ENCODE measurements around the gene MXD3.

The MXD3 gene

DNA sequence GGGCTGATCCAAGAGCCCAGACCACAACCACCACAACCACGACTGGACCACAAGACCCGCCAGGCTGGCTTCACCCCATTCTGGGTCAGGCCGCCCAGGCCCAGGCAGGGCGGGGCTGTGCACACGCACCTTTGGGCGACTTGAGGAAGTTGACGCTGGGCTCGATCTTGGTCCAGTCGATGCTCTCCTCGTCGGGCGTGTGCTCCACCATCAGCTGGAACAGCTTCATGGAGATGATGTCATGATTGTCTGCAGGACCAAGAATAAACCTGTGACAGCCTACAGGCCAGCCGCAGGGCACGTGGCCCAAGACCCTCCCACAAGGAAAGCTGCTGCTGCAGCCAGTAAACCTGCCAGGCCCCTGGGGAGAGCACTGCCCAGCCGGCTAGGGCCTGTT lies 22.5 kb upstream of the MXD3 start:
- no peak for ATAC-seq
- peak overlapping the region; percentile 82 for H3K27ac Mint-ChIP-seq
- no peak for DNase-seq (ENCODE audit: low spot score in 2 of 2)
- no peak overlapping the region for H3K4me3 Mint-ChIP-seq
- peaks cover 83% of the 10 kb centered on the region for H3K36me3 Mint-ChIP-seq
- H3K9me3 Mint-ChIP-seq = no peaks in the 10 kb centered on the region
- H3K4me1 Mint-ChIP-seq = peaks cover 50% of the 10 kb centered on the region

DNA sequence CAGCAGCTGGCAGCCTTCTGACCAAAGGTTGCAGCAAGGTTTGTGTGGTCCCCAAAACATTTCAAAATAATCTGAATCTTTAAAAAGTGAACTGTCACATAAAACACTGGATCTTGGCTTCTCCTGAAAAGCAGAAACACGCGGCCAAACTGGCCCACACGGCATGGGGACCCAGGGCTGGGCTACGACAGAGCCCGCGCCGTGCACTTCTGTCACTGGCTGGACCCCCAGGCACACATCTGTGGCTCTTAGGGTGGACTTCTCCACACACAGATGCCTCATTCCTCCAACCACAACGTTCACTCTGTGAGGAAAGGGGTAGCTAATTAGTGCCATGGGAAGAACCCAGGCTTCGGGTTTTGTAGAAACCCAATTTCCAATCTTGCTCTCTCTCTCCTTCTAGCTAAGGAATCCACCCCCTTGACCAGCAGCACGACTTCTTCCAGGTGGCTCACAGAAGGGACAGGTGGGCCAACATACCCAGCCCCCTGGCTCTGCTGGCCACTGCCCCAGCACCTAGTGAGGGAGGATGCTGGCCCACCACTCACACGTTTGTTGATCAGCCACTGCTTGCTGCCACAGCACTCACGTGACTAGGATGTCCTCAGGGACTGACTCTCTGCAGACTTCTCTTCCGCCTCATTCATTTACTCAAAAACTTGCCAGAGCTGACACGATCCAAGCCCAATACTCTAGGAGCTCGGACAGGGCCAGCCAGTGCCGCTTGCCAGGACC lies 21.9 kb upstream of the MXD3 start:
- H3K36me3 Mint-ChIP-seq = peaks cover 83% of the 10 kb centered on the region
- H3K27ac Mint-ChIP-seq = peak overlapping the region; percentile 82
- no peak overlapping the region for H3K4me3 Mint-ChIP-seq
- peaks cover 47% of the 10 kb centered on the region for H3K4me1 Mint-ChIP-seq
- no peaks in the 10 kb centered on the region for H3K9me3 Mint-ChIP-seq
- DNase-seq (ENCODE audit: low spot score in 2 of 2) (no peak), ATAC-seq (no peak)

DNA sequence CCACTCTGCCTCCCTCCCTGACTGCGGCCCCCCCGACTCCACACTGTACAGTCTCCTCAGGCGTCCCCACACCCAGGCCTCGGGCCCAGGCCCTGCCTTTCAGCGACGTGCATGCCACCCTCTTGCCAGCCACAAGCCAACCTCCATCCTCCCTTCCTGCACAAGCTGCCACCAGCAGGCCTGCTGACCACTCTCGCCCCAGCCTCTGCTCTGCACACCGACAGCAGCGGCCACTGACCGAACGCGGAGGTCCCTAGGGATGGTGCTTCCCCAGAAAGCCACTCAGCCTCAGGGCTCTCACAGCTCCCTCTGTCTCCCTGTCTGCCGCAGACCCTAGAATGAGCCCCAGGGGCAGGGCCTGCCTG lies 21.2 kb upstream of the MXD3 start:
- DNase-seq (ENCODE audit: low spot score in 2 of 2) (no peak), ATAC-seq (no peak)
- Mint-ChIP-seq H3K4me1 (peaks cover 53% of the 10 kb centered on the region), H3K27ac (peak overlapping the region; percentile 82), H3K9me3 (no peaks in the 10 kb centered on the region), H3K4me3 (no peak overlapping the region), H3K36me3 (peaks cover 87% of the 10 kb centered on the region)

DNA sequence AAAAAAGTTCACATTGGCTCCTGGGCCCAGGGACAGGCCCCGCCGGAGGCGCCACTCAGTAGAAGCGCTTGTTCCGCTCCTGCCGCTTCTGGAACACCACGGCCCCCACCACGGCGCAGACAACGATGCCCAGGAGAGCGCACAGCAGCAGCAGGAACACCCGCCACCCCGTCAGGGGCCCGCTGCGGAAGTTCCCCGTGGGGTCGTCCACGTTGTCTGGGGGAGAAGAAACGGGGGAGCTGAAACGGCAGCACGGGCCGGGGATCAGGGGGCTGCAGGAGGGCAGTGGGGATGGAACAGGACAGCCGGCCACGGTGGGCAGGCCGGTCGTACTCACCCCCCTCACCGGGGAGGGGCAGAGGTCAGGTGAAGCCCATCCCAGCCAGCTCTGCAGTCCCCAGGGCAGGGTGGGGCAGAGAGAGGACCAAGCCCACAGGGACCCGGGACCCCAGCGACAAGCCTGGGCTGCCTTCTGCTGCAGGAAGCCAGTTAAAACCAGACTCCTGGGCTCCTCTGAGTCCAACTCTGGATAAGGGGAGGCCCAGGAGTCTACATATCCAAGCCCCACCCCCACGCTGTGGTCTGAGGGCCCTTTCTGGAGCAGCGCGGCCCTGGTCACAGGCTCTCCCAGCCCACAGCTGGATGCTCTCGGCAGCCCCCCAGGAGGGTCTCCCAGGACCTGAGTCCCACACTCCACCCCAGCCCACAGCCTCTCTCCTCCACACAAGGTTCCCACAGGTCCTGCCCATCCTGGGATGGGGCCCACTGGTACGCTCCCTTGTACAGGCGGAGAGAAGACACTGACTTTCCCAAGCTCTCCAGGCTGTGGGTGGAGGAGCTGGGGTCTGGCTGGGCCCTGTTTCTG lies 20.6 kb upstream of the MXD3 start:
- no peak overlapping the region for H3K4me3 Mint-ChIP-seq
- no peaks in the 10 kb centered on the region for H3K9me3 Mint-ChIP-seq
- ATAC-seq (no peak), DNase-seq (ENCODE audit: low spot score in 2 of 2) (no peak)
- H3K27ac Mint-ChIP-seq = peak overlapping the region; percentile 82
- peaks cover 87% of the 10 kb centered on the region for H3K36me3 Mint-ChIP-seq
- H3K4me1 Mint-ChIP-seq = peaks cover 59% of the 10 kb centered on the region

DNA sequence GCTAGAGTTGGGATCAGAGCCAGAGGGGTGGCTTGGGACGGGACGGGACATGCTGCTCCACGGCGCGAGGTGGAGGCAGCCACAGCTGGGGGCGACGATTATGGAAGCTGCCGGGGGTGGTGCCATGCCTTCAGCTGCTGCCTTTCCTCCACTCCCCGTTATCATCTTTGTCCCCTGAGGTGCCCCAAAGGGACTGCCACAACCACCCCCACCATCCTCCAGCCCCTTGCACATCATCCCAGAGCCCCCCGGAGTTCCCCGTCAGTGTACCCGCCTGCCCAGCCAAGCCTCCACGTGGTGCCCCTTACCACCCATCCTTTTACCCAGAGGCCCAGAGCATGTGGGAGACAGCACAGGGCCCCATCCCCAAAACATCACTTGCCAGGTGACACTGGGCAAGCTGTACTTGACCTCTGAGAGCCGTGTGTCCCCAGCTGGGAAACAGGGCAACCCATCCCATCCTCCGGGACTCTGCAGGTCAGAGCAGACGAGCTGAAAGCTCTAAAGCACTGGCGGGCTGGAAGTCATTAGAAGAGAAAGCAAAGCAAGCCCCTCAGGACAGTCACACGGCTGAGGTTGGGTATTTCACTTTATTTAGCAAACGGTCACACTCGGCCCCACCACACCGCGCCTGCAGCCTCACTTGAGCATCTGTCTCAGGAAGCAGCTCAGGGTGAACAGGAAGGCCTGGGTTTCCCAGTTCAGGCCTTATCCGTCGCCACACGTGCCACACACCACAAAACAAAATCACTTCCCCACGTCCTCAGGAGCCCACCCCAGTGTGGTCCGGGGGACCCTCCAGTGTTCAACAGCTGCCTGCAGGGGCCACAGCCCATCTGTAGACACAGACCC lies 19.5 kb upstream of the MXD3 start:
- Mint-ChIP-seq H3K9me3 (no peaks in the 10 kb centered on the region), H3K27ac (peak overlapping the region; percentile 74), H3K4me1 (peaks cover 56% of the 10 kb centered on the region), H3K4me3 (no peak overlapping the region), H3K36me3 (peaks cover 89% of the 10 kb centered on the region)
- ATAC-seq = no peak
- DNase-seq (ENCODE audit: low spot score in 2 of 2) = no peak

DNA sequence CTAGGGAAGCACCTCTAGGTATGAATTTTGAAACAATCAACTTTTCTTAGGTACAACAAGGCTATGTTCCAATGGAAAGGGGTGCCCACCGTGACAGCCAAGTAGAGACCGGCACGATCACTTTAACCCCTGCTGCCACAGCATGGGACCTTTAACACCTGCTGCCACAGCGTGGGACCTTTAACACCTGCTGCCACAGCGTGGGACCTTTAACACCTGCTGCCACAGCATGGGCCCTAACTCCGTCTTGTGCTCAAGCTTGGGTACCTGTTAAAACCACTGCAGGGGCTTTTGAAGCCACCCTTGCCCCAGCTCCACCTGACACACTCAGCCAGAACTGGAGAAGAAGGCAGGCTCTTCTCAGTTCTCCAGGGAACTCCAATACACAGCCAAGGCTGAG lies 18.2 kb upstream of the MXD3 start:
- H3K27ac Mint-ChIP-seq = no peak overlapping the region
- no peak overlapping the region for H3K4me3 Mint-ChIP-seq
- ATAC-seq = no peak
- H3K4me1 Mint-ChIP-seq = peaks cover 49% of the 10 kb centered on the region
- H3K36me3 Mint-ChIP-seq = peaks cover 77% of the 10 kb centered on the region
- H3K9me3 Mint-ChIP-seq = no peaks in the 10 kb centered on the region
- DNase-seq (ENCODE audit: low spot score in 2 of 2) = no peak

DNA sequence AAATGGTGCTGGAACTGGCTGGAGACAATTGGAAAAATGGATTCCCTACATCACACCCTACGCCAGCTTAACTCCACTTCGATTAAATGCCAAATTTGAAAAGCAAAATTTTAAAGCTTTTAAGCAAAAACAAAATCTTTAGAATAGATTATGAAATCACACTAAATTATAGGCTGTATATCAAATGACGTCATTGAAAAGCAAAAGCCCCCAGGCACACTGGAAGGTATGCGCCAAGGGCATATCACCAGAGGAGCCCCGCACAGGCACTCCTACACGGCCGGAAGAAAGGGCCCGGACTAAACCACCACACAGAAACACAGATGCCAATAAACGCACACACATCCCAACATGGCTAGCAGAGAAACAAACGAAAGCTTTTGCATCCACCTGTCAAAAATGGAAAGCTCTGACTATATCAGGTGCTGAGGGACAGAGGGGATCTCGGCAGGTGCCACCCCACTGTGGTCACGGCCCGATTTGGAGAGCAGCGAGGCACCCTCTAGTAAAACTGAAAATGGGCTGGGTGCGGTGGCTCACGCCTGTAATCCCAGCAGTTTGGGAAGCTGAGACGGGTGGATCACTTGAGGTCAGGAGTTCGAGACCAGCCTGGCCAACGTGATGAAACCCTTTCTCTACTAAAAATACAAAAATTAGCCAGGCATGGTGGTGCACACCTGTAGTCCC lies 17.0 kb upstream of the MXD3 start:
- Mint-ChIP-seq H3K36me3 (peaks cover 68% of the 10 kb centered on the region), H3K9me3 (no peaks in the 10 kb centered on the region), H3K4me1 (peaks cover 43% of the 10 kb centered on the region), H3K27ac (no peak overlapping the region), H3K4me3 (peak overlapping the region; percentile 47)
- DNase-seq (ENCODE audit: low spot score in 2 of 2) (no peak), ATAC-seq (no peak)

DNA sequence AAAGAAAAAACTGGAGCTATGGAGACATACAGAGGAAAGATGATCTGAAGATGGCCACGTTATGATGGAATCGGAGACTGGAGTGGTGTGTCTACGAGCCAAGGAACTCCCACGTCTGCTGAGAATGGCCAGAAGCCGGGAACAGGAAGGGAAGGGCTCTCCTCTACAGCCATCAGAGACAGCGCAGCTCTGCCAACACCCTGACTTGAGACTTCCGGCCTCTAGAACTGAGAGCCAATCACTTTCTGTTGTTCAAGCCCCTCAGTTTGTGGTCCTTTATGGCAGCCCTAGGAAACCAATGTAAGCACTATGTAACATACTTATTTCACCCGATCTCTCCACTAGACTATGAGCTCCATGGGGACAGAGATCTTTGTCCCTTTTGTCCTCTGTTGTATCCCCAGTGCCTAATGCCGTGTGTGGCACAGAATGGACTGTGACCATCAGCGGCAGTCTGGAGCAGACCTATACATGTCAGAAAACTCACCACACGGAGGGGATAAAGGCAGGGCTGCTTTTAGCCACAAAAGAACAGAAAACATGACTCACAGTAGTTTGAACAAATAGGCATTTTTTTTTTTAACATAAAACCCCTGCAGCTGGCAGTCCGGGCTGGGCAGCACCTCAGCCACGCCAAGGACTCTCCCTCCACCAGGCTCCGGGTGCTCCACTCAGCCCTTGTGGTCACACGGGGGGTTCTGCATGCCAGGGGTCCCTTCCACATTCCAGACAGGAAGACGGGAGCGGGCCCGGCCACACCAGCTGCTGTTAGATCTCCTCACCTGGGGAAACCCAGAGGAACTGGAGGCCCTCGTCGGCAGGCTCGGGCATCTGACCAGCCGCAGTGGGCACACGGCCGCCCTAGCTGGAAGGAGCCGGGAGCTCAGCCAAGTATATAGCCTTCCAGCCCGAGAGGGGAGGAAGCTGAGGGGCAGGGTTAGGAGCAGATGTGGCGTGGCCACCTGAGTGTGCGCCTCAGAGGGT lies 16.1 kb upstream of the MXD3 start:
- peak overlapping the region; percentile 47 for H3K4me3 Mint-ChIP-seq
- DNase-seq (ENCODE audit: low spot score in 2 of 2) (no peak), ATAC-seq (peak; percentile 90)
- H3K27ac Mint-ChIP-seq = peak overlapping the region; percentile 80
- H3K9me3 Mint-ChIP-seq = no peaks in the 10 kb centered on the region
- peaks cover 68% of the 10 kb centered on the region for H3K36me3 Mint-ChIP-seq
- peaks cover 38% of the 10 kb centered on the region for H3K4me1 Mint-ChIP-seq

DNA sequence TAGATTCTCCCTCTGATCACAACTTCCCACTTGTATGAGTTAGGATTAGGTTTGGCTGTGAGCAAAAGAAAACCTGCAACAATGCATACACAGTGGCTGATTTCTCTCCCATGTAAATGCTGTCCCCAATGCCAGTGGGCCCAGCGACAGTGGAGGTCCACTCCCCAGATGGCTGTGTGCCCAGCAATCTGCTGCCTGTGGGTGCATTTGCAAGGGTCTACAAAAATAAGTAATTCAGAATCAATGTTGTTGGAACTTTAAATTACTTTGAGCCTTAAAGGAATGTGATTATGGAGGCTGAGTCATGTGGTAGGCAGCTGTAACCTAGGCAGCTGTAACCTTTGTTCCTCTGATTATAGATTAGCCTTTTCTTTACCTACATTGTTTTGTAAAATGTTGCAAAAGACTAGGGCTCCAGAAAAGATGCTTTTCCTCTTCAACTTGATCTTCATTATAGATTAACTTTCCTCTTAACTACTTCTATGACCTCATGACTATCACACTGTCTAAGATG lies 14.2 kb upstream of the MXD3 start:
- Mint-ChIP-seq H3K36me3 (peaks cover 52% of the 10 kb centered on the region), H3K9me3 (no peaks in the 10 kb centered on the region), H3K4me1 (peaks cover 27% of the 10 kb centered on the region), H3K27ac (no peak overlapping the region), H3K4me3 (no peak overlapping the region)
- ATAC-seq (no peak), DNase-seq (ENCODE audit: low spot score in 2 of 2) (no peak)

DNA sequence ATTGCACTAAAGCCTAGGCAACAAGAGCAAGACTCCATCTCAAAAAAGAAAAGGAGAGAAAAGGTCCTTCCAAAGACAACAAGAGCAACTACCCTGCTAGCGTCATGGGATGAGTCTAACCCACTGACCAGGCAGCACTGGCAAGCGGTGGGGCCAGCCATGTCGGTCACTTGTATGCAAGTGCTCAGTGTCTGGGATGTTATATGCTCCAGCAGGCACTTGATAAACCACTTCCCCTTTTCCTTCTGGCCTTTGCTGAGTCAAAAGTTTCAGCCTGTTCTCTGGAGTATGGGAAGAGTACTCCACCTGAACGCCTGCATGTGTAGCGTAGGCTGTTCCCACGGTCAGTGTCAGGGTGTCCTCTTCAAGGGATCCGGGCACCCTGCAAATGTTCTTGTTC lies 9.2 kb upstream of the MXD3 start:
- DNase-seq (ENCODE audit: low spot score in 2 of 2) (no peak), ATAC-seq (no peak)
- Mint-ChIP-seq H3K36me3 (peaks cover 26% of the 10 kb centered on the region), H3K27ac (no peak overlapping the region), H3K9me3 (no peaks in the 10 kb centered on the region), H3K4me1 (peaks cover 12% of the 10 kb centered on the region), H3K4me3 (no peak overlapping the region)

DNA sequence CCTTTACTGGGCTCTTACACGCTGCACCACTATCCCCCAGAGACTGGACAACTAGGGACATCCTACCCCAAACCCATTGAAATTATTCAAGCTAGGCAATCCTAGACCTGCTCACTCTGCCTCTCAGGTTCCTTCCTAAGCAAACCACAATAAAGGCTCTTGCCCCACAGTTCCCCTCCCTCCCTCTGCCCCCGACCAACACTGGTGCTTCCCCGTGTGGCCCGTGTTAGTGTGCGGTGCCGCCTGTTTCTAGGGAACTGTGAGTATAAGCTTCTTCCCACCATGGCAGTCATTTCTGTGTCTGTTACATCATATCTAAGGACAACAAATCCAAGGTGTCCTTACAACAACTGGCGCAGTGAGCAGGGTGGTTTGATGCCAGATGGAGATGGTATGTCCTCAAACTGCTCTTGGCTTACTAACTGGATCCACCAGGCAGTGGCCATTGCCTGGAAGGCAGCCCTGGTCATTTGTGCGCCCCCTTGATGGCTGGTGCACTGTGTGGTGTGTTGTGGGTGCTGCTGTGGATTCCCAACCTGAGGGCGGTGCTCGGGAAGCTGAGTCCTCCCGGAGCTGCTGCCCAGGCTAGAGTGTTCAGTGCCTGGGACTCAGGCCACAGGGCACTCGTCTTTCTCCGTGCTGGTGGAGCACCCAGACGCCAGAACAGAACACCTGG lies 8.4 kb upstream of the MXD3 start:
- no peaks in the 10 kb centered on the region for H3K9me3 Mint-ChIP-seq
- H3K27ac Mint-ChIP-seq = no peak overlapping the region
- ATAC-seq (no peak), DNase-seq (ENCODE audit: low spot score in 2 of 2) (no peak)
- H3K4me1 Mint-ChIP-seq = peaks cover 12% of the 10 kb centered on the region
- H3K4me3 Mint-ChIP-seq = no peak overlapping the region
- peaks cover 28% of the 10 kb centered on the region for H3K36me3 Mint-ChIP-seq

DNA sequence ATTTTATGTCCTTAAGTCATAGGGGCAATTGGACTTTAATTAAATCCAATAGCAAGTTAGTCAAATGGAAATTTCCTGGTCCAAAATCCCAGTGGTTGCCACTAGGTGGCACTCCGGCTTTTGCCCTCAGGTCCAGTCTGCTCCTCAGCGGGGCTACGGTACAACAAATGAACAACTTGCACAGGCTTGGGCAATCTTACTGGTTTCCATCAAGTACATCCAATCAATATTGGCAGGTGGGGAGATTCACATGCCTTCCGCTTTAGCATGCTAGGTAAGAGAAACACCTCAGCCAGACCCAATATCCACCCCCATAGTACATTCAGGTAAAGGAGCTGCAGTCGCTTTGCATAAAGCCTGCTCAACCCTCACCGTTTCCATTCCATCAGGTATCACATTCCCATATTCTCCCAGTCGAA lies 6.3 kb upstream of the MXD3 start:
- H3K27ac Mint-ChIP-seq = no peak overlapping the region
- peaks cover 19% of the 10 kb centered on the region for H3K36me3 Mint-ChIP-seq
- no peaks in the 10 kb centered on the region for H3K9me3 Mint-ChIP-seq
- DNase-seq (ENCODE audit: low spot score in 2 of 2) = peak; percentile 69 to 87
- no peak overlapping the region for H3K4me3 Mint-ChIP-seq
- ATAC-seq = peak; percentile 75
- H3K4me1 Mint-ChIP-seq = peaks cover 20% of the 10 kb centered on the region

DNA sequence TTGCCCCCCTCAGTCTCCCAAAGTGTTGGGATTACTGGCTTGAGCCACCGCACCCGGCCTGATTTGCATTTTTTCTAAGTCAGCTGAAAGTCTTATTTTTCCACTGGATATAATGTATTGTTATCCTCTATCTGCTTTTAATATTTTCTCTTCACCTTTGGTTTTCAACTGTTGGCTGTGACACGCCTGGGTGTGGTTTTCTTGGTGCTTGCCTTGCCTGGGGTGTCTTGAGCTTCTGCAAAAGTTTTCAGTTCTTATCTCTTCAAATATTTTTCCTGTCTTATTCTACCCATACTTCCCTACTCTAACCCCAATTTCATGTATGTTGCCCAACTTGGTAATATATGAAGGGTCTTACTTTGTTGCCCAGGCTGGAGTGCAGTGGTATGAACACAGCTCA lies 4.3 kb upstream of the MXD3 start:
- ATAC-seq = no peak
- Mint-ChIP-seq H3K4me3 (no peak overlapping the region), H3K27ac (no peak overlapping the region), H3K9me3 (no peaks in the 10 kb centered on the region), H3K4me1 (peaks cover 39% of the 10 kb centered on the region), H3K36me3 (peaks cover 17% of the 10 kb centered on the region)
- no peak for DNase-seq (ENCODE audit: low spot score in 2 of 2)

All from stimulated activated effector memory CD8-positive, alpha-beta T cell treated with anti-CD3 and anti-CD28 coated beads, Interleukin-12 subunit alpha, Interleukin-12 subunit beta, amount 100 ng/mL, for 72 hours (primary cell).